ENCODE results near the gene SRSF2.
A peak's percentile ranks its signal among the peaks of the same experiment; 100 is the strongest.
"Not testable (repeated sequence)": the region's sequence is repeated elsewhere in the genome, so short reads cannot be mapped to it uniquely, and the experiment has no call there.

The SRSF2 gene, protein sequence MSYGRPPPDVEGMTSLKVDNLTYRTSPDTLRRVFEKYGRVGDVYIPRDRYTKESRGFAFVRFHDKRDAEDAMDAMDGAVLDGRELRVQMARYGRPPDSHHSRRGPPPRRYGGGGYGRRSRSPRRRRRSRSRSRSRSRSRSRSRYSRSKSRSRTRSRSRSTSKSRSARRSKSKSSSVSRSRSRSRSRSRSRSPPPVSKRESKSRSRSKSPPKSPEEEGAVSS

DNA sequence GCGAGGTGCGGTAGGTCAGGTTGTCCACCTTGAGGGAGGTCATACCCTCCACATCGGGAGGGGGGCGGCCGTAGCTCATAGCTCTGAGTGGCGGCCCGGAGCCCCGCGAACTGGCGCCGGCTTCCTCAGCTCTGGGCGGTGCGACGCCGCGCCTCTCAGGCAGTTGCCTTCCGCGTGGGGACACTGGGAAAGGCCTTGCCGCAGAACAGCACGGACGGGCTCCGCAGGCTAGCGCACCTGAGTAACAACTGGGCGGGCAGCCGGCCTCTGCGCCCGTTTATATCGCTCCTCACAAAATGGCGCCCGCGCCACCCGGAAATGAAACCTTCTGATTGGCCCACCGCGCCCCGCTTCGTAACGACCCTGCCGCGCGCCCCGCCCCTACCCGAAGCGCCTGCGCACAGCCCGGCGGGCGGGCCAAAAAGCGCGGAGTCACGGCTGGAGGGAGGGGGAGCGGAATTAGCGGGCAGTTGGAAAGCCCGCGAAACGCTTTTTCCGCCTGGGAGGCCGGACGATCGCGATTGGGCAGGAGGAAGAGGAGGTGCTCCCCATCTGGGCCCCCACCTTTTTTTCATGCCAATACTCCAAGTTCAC is at the start of gene SRSF2:
Gene SRSF2 (minus strand): TSS at position 250 of the 594 bp plus-strand sequence. CDS start 171 bp downstream, at position 79.
- peak; percentile 98 for DNase-seq
- ATAC-seq, result peak; percentile 75

DNA sequence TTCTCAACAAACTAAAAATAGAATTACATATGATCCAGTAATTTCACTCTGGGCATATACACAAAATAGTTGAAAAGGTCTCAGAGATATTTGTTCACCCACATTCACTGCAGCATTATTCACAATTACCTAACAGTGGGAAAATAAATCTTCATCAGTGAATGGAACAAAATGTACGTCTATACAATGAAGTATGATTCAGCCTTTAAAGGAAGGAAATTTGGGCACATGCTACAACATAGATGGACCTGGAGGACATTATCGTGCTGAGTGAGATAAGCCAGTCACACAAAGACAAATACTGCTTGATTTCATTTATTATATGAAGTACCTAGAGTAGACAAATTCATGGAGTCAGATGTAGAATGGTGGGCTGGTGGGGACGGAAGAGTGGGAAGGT is 47.8 kb upstream of the SRSF2 start:
- ATAC-seq, result no peak
- no peak for DNase-seq

DNA sequence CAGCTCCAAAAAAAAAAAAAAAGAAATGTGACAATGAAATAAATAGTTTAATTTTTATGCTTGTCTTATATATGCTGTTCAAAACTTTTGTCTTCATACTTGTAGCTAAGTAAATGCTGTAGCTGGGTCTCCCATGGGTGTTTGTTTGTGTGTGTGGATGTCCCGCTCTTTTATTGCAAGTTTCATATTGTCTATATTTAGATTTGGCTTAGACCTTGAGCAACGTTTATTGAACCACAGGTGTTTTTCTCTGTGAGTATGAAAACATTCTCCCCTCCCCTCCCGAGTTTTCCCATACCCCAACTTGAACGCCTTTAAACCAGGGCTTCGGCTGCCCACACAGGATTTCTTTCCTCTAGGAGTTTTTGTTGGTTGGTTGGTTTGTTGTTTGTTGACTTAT is 46.0 kb upstream of the SRSF2 start:
- no peak for DNase-seq
- no peak for ATAC-seq

DNA sequence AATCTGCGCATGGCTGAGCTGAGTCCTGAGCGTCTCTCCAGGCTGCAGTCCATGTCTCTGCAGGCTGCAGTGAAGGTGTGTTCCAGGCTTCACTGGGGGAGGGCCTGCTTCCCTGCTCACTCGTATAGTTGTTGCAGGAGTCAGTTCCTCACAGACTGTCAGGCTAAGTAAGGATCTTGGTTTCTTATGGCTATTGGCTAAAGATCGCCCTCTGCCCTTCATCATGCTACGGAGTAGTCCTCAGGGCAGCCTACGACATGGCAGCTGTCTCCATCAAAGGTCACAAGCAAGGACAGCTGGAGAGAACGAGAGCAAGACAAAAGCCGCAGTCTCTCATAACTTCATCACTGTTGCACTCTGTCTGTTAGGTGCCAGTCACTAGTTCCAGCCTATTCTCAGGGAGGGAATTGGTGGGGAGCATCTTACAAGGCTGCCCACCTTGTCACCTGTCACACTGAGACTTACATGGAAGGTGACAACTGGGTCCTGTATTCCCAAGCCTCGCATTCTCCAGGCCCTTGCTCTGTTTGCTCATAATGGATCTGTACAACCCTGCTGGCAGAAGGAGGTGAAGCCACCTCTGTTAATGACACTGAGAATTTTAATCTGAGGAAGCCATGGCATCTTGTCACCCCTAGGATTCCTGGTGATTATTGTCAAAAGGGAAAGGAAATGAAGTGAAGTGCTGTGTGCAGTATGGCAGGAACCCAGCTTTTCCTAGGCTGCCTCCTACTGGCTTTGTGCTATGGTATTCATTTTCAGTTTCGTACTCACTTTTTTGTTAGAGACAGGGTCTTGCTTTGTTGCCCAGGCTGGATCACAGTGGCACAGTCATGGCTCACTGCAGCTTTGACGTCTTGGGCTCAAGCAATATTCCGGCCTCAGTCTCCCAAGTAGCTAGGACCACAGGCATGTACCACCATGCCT is 44.2 kb upstream of the SRSF2 start:
- DNase-seq, result no peak
- ATAC-seq, result no peak

DNA sequence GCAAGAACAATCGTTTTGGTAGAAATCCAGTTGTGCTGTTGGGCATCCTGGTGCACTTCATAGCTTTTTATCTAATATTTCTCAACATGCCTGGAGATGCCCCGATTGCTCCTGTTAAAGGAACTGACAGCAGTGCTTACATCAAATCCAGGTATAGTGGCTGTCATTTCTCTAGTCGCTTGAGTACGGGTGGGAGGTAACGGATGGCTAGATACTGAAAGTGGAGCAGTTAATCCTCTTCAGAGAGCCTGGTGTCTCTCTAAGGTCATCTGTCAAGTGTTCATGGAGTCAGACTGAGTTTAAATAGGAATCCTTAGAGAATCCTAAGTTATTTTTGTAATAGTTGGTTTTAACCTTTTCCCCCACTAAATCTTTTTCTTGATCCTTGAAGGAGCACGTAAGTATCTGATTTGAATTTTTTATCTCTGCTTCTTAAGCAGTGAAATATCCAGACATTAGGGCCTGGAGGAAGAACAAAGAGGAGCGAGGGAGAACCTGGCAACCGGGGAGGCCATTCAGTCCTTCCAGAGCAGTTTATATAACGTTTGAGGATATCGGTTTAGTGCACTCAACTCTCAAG is 38.0 kb upstream of the SRSF2 start:
- ATAC-seq (no peak), DNase-seq (no peak)

DNA sequence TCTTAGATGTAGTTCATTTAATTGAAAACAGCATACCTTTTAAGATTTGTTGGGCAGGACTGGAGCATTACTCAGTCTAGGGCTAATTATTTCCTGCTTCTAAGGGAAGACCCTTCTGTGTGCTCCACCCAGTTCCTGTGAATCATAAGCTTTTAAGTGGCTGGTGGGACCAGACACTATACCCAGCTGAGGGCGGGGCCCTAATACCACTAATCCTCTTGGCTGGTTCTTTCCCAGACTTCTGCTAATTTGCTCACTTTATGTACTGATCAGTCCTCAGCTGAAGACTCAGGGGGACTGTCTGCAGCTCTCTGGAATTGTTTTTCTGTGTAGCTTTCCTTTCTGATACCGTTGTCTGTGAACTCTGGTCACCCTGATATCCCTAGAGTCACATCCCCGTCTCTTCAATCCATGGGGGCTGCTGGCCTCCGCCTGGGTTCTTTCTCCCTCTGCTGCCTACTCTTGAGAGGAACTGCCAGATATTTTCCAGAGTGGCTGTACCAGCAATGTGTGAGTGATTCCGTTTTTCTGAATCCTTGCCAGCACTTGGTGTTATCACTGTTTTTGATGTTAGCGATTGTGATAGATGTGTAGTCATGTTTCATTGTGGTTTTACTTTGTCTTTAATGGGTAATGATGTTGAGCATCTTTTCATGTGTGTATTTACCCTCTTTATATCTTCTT is 35.9 kb upstream of the SRSF2 start:
- ATAC-seq (peak; percentile 100), DNase-seq (peak; percentile 48)

DNA sequence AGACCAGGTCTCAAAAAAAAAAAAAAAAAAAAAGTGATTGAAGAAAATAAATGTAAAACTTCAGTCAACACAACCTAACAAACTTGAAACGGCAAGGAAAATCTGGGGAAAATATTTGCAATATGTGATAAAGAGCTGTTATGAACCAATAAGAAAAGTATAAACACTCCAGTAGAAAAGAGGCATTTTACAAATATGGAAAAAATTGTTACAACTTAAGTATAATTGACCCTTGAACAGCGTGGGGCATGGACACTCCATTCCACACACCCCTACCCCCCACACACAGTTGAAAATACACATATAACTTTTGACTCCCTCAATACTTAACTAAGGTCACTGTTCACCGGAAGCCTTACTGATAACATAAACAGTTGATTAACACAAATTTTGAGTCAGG is 21.4 kb upstream of the SRSF2 start:
- no peak for ATAC-seq
- no peak for DNase-seq

DNA sequence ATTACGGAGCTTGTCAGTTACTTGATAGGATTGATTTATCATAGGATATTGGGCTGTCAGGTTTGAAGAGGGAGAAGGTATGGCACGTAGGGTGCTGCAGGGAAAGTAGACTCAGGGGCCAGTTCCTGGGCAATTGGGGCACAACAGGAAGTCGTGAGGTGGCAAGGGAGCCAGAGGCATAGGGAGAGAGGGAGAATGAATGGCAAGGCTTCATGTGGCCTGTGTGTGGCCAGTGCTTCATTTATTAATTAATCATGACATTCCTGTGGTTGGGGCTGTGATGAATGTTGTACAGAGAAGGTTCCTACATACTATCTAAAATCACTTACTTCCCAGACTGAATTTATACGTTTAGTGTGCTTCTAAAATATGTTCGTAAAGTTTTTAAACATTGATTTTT is 20.1 kb upstream of the SRSF2 start:
- no peak for ATAC-seq
- DNase-seq, result no peak

DNA sequence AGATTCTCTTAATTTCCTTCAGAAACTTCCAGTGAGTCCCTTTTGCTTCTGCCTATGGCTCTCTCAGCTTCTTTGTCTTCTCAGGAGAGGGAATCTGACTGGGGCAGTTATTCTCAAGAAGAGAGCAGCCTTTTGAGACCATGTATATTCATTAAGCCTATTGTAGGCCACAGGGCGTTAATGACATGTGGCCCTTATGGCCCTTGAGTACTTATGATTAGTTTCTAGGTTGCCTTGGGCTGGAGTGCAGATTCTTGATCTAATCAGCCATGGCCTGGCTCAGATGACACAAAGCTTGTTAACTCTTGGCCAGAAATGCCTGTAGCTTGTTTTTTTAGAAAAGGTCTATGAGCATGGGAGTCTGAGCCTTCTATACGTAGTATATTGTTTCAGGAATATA is 18.2 kb upstream of the SRSF2 start:
- ATAC-seq (no peak), DNase-seq (no peak)

DNA sequence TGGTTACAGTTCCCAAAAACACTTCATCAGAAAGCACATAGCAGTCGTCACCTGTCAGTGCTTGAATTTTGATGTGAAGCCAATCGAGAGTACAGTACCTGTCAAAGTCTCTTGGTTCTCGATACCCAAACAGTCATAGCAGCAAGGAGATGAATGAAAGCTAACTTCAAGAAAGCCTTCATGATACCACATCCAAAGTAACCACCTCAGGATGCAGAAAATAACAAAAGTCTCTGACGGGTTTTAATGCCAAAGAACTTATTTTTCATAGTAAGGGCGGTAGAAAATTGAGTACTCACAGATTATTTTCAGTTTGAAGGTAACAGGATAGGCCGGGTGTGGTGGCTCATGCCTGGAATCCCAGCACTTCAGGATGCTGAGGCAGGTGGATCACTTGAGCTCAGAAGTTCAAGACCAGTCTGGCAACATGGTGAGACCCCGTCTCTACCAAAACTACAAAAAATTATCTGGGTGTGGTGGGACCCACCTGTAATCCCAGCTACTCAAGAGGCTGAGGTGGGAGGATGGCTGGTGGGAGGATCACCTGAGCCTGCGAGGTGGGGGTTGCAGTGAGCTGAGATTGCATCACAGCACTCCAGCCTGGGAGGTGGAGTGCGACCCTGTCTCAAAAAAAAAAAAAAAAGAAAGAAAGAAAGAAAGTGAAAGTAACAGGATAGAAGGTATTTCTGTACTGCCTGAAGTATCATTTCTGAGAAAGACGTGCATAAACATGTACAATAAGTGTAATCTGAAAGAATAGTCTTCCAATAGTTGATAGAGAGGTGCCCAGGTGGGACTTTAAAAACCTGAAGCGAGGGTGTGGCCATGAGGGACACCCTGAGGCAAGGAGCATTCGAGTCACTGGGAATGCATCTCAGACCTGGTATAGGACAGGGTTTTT is 16.2 kb upstream of the SRSF2 start:
- ATAC-seq, result peak; percentile 14
- no peak for DNase-seq

DNA sequence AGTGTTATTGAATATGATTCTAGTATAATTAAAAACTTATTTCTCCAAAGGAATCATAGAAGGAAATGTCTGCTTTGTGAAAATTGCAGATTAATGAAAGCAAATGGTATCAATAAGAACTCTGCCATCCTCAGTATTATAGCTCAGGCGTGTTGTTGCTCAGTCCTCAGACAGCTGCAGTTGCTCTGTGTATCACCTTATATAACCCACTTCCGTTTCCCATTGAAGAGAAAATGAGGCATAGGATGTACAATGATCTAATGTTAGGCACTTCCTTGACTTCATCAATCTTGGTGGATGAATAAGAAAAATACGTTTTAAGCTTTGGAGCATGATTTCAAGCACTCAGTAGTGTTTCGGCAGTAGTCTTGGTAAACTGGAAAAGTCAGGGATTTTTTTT is 14.9 kb upstream of the SRSF2 start:
- DNase-seq, result no peak
- ATAC-seq, result no peak

DNA sequence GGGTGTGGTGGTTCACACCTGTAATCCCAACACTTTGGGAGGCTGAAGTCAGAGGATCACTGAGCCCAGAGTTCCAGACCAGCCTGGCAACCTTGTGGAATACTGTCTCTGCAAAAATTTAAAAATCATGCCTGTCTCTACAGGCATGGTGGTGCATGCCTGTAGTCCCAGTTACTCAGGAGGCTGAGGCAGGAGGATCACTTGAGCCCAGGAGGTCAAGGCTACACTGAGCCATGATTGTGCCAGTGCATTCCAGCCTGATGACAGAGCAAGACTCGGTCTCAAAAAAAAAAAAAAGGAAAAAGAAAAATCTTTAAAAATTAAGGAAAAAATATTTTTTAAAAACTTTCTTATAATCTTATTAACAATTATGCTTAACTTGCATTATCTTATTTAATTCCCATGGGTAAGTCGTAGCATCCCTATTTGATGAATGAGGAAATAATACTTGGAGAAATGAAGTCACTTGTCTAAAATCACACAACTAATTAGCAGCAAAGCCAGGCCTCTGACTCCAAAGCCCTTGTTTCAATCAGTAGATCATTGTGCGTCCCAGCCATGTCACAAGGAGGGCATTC is 14.4 kb upstream of the SRSF2 start:
- no peak for ATAC-seq
- DNase-seq, result no peak

DNA sequence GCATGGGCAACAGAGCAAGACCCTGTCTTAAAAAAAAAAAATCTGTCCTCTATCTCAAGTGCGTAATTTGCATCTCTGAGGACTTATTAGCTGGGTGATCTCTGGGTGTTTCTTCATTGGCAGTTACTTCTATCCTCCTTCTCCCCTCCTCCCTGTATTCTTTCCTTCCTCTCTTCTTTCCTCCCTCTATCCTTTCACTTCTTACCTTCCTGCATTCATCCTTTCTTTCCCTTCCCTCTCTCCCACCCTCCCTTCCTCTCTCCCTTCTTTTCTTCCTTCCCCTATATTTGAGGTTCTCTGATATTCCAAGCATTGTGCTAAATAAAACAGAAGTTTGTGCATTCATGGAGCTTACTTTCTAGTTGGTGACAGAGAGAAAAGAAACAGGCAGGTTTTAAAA is 11.5 kb upstream of the SRSF2 start:
- ATAC-seq (no peak), DNase-seq (no peak)

DNA sequence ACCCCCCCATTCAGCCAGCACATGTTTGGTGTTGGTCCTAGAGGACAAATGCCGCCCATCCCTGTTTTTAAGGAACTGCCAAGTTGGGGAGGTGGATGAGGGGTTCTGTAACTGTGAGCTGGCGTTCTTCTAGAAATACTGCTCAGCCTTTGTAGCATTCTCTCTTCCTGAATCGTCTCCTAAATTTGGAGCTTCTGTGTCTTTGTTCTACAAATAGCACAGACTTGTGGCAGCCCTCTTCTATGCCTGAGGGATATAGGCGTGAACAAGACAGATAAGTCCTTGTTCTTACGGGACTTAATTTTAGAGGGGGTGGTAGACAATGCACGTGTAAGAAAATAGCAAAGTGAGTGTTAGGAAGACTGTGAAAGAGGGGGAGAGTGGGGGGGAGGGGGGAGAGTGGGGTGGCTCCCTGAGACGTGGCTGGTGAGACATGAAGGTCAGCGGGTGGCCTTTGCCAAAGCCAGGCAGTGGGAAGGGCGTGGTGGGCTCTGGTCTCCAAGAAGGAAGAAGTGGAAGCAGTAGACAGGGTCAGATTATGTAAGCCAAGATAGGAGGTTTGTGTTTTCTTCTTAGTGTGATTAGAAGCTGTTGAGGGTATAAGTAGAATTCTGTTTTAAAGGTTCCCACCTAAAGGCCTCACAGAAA is 10.7 kb upstream of the SRSF2 start:
- DNase-seq (no peak), ATAC-seq (no peak)

DNA sequence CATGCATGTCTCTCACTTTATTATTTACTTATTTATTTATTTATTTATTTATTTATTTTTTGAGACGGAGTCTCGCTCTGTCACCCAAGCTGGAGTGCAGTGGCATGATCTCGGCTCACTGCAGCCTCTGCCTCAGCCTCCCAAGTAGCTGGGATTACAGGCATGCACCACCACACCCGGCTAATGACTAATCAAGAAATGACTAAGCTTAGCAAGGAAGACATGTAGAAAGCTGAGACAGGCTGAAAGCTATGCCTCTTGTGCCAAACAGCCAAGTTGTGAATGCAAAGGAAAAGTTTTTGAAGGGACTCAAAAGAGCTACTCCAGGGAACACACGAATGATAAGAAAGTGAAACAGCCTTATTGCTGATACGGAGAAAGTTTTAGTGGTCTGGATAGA is 8.7 kb upstream of the SRSF2 start:
- not testable (repeated sequence) for ATAC-seq, DNase-seq

DNA sequence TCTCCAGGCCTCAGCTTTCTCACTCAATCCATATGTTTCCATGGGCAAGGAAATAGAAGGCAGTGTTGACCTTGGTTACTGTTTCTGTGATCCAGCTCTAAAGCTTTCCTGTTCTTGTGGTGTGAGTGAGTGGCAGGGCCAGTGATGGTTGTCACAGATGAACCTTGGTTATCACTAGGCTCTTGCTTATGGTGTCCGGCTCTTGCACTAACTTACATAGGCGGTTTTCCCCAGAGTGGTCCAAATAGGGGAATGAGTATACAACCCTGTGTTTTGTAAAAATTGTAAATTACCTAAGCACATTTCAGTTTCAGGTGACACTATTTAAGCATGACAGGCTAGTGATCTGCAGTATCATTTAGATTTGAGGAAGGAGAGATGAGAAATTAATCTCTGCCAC is 7.6 kb upstream of the SRSF2 start:
- no peak for DNase-seq
- no peak for ATAC-seq

DNA sequence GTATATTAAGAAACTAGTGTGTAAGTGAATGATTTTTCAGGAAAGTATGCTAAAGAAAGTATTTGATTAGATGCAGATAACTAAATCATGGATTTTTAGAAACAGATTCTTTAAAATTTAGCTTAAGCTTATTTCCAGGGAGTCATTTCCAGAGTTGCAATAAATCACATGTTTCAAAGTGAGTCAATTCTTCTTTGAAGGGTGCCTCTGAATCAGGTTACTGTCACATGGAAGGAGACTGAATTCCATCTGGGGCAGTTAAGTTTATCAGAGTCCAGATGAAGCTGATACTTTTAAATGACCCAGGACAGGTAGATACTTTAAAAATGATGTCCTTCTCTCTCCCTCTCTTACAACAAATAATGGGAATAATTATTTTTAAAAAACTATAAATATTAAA is 5.8 kb upstream of the SRSF2 start:
- no peak for DNase-seq
- ATAC-seq, result no peak

DNA sequence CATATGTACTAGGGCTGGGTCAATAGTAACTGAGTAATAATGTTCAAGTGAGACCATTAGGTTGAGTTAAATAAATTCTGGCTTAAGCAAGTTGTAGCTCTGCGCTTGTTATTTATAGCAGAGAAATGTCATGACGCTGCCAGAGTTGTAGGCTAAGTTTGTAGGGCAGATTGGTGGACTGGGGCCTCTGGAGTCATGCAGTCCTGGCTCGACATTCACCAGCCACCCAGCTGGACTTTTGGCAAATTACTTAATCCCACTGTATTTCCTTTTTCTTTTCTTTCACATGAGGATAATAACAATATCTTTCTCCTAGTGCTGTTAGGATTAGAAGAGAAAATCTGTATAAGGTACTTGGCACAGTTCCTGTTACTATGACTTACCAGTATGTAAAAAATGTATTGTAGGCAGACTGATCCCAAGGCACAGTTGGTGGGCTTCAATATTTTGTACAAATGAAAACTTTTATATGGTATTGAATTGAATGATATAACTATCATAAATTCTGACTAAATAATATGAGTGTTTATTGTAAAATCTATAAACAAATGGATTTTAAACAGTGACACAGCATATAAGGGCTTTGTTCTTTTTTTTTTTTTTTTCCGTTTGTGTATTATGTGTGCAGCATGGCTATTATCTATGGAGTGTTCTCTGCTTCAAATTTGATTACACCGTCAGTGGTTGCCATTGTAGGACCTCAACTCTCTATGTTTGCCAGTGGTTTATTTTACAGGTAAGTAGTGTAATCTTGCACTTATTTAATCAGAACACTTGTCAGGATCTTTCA is 3.4 kb upstream of the SRSF2 start:
- ATAC-seq (no peak), DNase-seq (no peak)

DNA sequence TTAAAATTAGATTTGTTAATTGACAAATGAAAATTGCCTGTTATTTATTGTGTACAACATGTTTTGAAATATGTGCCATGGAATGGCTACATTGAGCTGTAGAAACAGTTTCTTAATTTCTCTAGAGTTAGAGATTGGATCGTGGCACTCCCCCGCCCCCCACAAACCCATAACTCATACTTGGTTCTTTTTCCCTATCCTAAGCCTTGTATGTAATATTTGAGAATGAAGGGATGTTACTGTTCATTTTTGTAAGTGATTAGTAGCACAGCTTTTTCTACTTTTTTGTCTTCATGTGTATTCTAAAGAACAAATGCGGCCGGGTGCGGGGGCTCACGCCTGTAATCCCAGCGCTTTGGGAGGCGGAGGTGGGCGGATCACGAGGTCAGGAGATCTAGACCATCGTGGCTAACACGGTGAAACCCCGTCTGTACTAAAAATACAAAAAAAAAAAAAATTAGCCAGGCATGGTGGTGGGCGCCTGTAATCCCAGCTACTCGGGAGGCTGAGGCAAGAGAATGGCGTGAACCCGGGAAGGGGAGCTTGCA is 2.5 kb upstream of the SRSF2 start:
- not testable (repeated sequence) for ATAC-seq, DNase-seq

Measured in stimulated activated naive CD8-positive, alpha-beta T cell treated with anti-CD3 and anti-CD28 coated beads, Interleukin-15, Interleukin-2, amounts not matched to agents 100 U/mL and 50 U/mL, for 24 hours (primary cell).